GM19395 (cell line): Measurements from ENCODE around the gene BHLHA15.

Experiments
- ATAC-seq: cut with Tn5 transposase; IDR thresholded peaks from one replicate; pipeline ENCODE4 v1.9.1; 2021; ENCODE audit warnings: mild to moderate bottlenecking, moderate library complexity; ENCODE audit not compliant: unreplicated experiment

BHLHA15 gene

GRCh38 chr7:98238976-98239375, 27.7 kb downstream of the BHLHA15 start:
- ATAC-seq: no peak

GRCh38 chr7:98240961-98241673, 29.9 kb downstream of the BHLHA15 start:
- peak; percentile 57 for ATAC-seq

GRCh38 chr7:98241674-98242241, 30.5 kb downstream of the BHLHA15 start:
- ATAC-seq: peak; percentile 20

- ATAC-seq: no peak
These were observed 31.1 kb downstream of the BHLHA15 start for GRCh38 chr7:98242342-98242741.

- no peak for ATAC-seq
These were observed 31.7 kb downstream of the BHLHA15 start for GRCh38 chr7:98242934-98243333.

GRCh38 chr7:98244871-98245270, 33.6 kb downstream of the BHLHA15 start:
- ATAC-seq: no peak

- no peak for ATAC-seq
These were observed 36.9 kb downstream of the BHLHA15 start for GRCh38 chr7:98248156-98248555.

GRCh38 chr7:98249106-98249505, 37.9 kb downstream of the BHLHA15 start:
- no peak for ATAC-seq

- no peak for ATAC-seq
These were observed 39.5 kb downstream of the BHLHA15 start for GRCh38 chr7:98250789-98251188.

- peak; percentile 49 for ATAC-seq
These were observed 40.0 kb downstream of the BHLHA15 start for GRCh38 chr7:98251231-98251600.

GRCh38 chr7:98251601-98252424, 40.6 kb downstream of the BHLHA15 start, which contains the start of gene TECPR1:
TECPR1 (minus strand) TSS chr7:98252232; CDS start chr7:98246146, 6,086 bp downstream.
- ATAC-seq: peak; percentile 94

GRCh38 chr7:98252425-98253054, 41.3 kb downstream of the BHLHA15 start:
- peak; percentile 34 for ATAC-seq

- ATAC-seq: no peak
These were observed 43.3 kb downstream of the BHLHA15 start for GRCh38 chr7:98254516-98254915.

GRCh38 chr7:98254951-98255610, 43.8 kb downstream of the BHLHA15 start:
- no peak for ATAC-seq

- no peak for ATAC-seq
These were observed 45.2 kb downstream of the BHLHA15 start for GRCh38 chr7:98256431-98256830.

- ATAC-seq: no peak
These were observed 46.5 kb downstream of the BHLHA15 start for GRCh38 chr7:98257701-98258100.
